ENCODE measurements around the gene PARVA.

- TF ChIP-seq POLR2A (IDR thresholded peaks at IDR 0.05; ENCODE audit: low read depth, low read length): no peak
- TF ChIP-seq TAF1 (IDR thresholded peaks at IDR 0.05; ENCODE audit: low read depth, low read length): no peak
- TF ChIP-seq POU2F2 (IDR thresholded peaks at IDR 0.05; ENCODE audit: low read depth, low read length): no peak
Observed at GRCh38 chr11:12377106-12377823, at the start of gene PARVA.

Data from GM12891 (cell line).